ENCODE results near the gene FBRS. TPM values are rescaled to one million over a fixed set of nuclear protein-coding genes. Genes with fewer than 3 reads are reported as not detected.
A peak's percentile ranks its signal among the peaks of the same experiment; 100 is the strongest.
"Not testable (repeated sequence)": the region's sequence is repeated elsewhere in the genome, so short reads cannot be mapped to it uniquely, and the experiment has no call there.

FBRS gene
- total RNA-seq = 57.1 TPM

- DNase-seq (ENCODE audit: low spot score) = peak; percentile 100
- intact Hi-C loops (cut with DNase I) = no loop called here
Observed at GRCh38 chr16:30657866-30658730, at the start of gene FBRS. Gene FBRS, plus strand, starts transcription at chr16:30658431. Its CDS starts 1,088 bp downstream, at chr16:30659519.

GRCh38 chr16:30609002-30609925 is 49.0 kb upstream of the FBRS start:
- intact Hi-C loops (cut with DNase I) = no loop called here
- peak; percentile 73 for DNase-seq (ENCODE audit: low spot score)
- peak; percentile 52 for ATAC-seq

More at GRCh38 chr16:30657866-30658730, at the start of gene FBRS:
- ATAC-seq = peak; percentile 94

- DNase-seq (ENCODE audit: low spot score) = peak; percentile 96
- intact Hi-C loops (cut with DNase I) = no loop called here
- ATAC-seq = peak; percentile 99
Observed at GRCh38 chr16:30609926-30610839, 48.0 kb upstream of the FBRS start, which contains the start of gene ZNF689. Gene ZNF689, minus strand, starts transcription at chr16:30610389. Its CDS starts 348 bp downstream, at chr16:30610041.

GRCh38 chr16:30615358-30616091 is 42.7 kb upstream of the FBRS start:
- intact Hi-C loops (cut with DNase I) = no loop called here
- ATAC-seq (no peak), DNase-seq (ENCODE audit: low spot score) (peak; percentile 72)

- no peak for DNase-seq (ENCODE audit: low spot score)
- intact Hi-C loops (cut with DNase I) = no loop called here
- ATAC-seq = no peak
Observed at GRCh38 chr16:30619202-30619601, 39.0 kb upstream of the FBRS start.

GRCh38 chr16:30619638-30620037 is 38.6 kb upstream of the FBRS start:
- intact Hi-C loops (cut with DNase I) = no loop called here
- ATAC-seq (no peak), DNase-seq (ENCODE audit: low spot score) (no peak)

GRCh38 chr16:30620169-30620568 is 38.1 kb upstream of the FBRS start:
- no peak for DNase-seq (ENCODE audit: low spot score)
- ATAC-seq = no peak
- intact Hi-C loops (cut with DNase I) = no loop called here

- ATAC-seq (no peak), DNase-seq (ENCODE audit: low spot score) (no peak)
- intact Hi-C loops (cut with DNase I) = no loop called here
Observed at GRCh38 chr16:30621765-30622164, 36.5 kb upstream of the FBRS start.

- intact Hi-C loops (cut with DNase I) = no loop called here
- no peak for DNase-seq (ENCODE audit: low spot score)
- no peak for ATAC-seq
Observed at GRCh38 chr16:30622455-30623032, 35.7 kb upstream of the FBRS start.

- ATAC-seq = no peak
- DNase-seq (ENCODE audit: low spot score) = no peak
- intact Hi-C loops (cut with DNase I) = no loop called here
Observed at GRCh38 chr16:30623536-30624283, 34.5 kb upstream of the FBRS start.

- ATAC-seq (no peak), DNase-seq (ENCODE audit: low spot score) (no peak)
- intact Hi-C loops (cut with DNase I) = no loop called here
Observed at GRCh38 chr16:30626236-30626635, 32.0 kb upstream of the FBRS start.

GRCh38 chr16:30628628-30629540 is 29.3 kb upstream of the FBRS start:
- intact Hi-C loops (cut with DNase I) = no loop called here
- DNase-seq (ENCODE audit: low spot score) (peak; percentile 94), ATAC-seq (peak; percentile 92)

- DNase-seq (ENCODE audit: low spot score); intact Hi-C loops (cut with DNase I): not testable (repeated sequence)
Observed at GRCh38 chr16:30632454-30632853, 25.8 kb upstream of the FBRS start.

GRCh38 chr16:30633526-30633925 is 24.7 kb upstream of the FBRS start:
- intact Hi-C loops (cut with DNase I) = no loop called here
- ATAC-seq = no peak
- no peak for DNase-seq (ENCODE audit: low spot score)

More at GRCh38 chr16:30632454-30632853, 25.8 kb upstream of the FBRS start:
- ATAC-seq = not testable (repeated sequence)

- DNase-seq (ENCODE audit: low spot score) (no peak), ATAC-seq (no peak)
- intact Hi-C loops (cut with DNase I) = no loop called here
Observed at GRCh38 chr16:30636599-30636998, 21.6 kb upstream of the FBRS start.

- intact Hi-C loops (cut with DNase I); DNase-seq (ENCODE audit: low spot score); ATAC-seq: not testable (repeated sequence)
Observed at GRCh38 chr16:30637139-30637538, 21.1 kb upstream of the FBRS start.

Measured in sciatic nerve (tissue), 2 donors.